Esophagus squamous epithelium (tissue), 4 donors: ENCODE measurements around the gene HORMAD2.

Source experiments
- POLR2A ChIP-seq, 4 donors: fragments of 450-650 bp; IDR thresholded peaks; one replicate each; pipeline ENCODE4 v1.6.1; 2017; ENCODE audit warnings: antibody characterized with exemption in 4 of 4, mild to moderate bottlenecking in 4 of 4, moderate library complexity in 3 of 4
- TF ChIP-seq, protein P1 (sequence below), 6 experiments: fragments of 450-650 bp in 4 of 6; fragments of 200-600 bp in 2 of 6; sonication (generic) in 2 of 6; IDR thresholded peaks; one replicate each; pipeline ENCODE4 v1.5.1; 2016 to 2019; ENCODE audit warnings: antibody characterized with exemption in 6 of 6, mild to moderate bottlenecking in 4 of 6, moderate library complexity in 4 of 6

DNA sequence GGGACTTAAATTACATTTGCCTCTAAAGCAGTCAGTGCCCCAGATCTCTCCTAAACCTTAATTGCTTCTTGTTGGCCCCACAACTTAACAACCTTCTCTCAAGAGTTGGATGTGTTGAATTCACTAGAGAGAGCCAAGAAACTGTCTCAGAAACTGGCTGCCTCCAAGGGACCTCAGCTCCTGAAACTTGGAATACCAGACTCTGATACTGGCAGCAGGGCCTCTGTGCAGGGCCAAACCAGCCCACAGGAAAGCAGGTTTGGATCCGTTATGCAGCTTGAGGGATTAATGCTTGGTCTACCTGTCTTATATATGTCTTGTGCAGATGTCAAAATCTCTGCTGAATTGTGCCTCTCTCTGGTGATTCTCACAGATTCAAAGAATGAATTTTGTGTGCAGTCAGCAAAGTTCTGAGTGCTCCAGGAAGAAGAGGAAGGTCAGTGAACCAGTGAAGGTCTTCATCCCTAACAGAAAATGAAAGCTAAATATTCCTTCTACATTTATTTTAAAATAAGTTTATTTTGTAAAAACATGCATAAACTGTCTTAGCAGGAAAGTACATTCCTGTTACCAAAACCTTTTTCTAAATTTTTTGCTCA, 95.5 kb downstream of the HORMAD2 start:
- TF ChIP-seq, protein P1, sequence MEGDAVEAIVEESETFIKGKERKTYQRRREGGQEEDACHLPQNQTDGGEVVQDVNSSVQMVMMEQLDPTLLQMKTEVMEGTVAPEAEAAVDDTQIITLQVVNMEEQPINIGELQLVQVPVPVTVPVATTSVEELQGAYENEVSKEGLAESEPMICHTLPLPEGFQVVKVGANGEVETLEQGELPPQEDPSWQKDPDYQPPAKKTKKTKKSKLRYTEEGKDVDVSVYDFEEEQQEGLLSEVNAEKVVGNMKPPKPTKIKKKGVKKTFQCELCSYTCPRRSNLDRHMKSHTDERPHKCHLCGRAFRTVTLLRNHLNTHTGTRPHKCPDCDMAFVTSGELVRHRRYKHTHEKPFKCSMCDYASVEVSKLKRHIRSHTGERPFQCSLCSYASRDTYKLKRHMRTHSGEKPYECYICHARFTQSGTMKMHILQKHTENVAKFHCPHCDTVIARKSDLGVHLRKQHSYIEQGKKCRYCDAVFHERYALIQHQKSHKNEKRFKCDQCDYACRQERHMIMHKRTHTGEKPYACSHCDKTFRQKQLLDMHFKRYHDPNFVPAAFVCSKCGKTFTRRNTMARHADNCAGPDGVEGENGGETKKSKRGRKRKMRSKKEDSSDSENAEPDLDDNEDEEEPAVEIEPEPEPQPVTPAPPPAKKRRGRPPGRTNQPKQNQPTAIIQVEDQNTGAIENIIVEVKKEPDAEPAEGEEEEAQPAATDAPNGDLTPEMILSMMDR (IDR thresholded peaks at IDR 0.05): no peak
- TF ChIP-seq POLR2A (IDR thresholded peaks at IDR 0.05): no peak
